ENCODE results near the gene CISTR. TPM values are rescaled to one million over a fixed set of nuclear protein-coding genes. Genes with fewer than 3 reads are reported as not detected.

CISTR gene
- total RNA-seq, 2 donors from 2014 or later: not detected

DNA sequence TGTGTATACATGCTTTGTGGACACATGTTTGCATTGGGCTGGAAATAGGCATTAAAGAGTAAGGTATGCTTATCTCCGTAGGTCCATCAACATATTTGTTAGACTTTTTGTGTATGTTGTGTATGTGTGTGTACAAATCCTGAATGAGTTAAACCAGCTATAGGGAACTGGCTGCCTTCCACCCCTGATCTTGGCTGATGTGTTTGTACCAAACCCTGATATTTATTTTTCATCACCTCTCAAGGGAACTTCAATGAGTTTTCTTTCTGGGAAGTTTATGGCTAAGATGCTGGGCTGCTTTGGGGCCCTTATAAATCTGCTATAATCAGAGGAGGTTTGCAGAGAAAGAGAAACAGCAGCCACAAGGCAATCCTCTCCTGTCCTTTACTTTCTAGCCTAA, 37.1 kb upstream of the CISTR start:
- Mint-ChIP-seq H3K27me3 (ENCODE audit: insufficient read depth) (peaks cover 36% of the 10 kb centered on the region), H3K4me1 (no peaks in the 10 kb centered on the region), H3K36me3 (ENCODE audit: low read depth) (no peaks in the 10 kb centered on the region), H3K27ac (no peak overlapping the region), H3K9me3 (no peaks in the 10 kb centered on the region), H3K4me3 (no peak overlapping the region)
- Histone ChIP-seq H3K4me1 (ENCODE audit: control insufficient read depth, insufficient read depth, low read length) (no peaks in the 10 kb centered on the region), H3K9me3 (ENCODE audit: control insufficient read depth, low read length) (no peaks in the 10 kb centered on the region), H3K9ac (ENCODE audit: extremely low read depth, low read length, poor library complexity, severe bottlenecking) (no peak overlapping the region), H3K4me3 (ENCODE audit: low read length) (no peak overlapping the region), H3K27me3 (ENCODE audit: control insufficient read depth, insufficient read depth, low read length, poor library complexity, severe bottlenecking) (peaks cover 73% of the 10 kb centered on the region), H3K36me3 (ENCODE audit: control insufficient read depth, insufficient read depth, low read length) (no peaks in the 10 kb centered on the region), H3K27ac (ENCODE audit: low read depth, low read length) (no peak overlapping the region)
- no peak for DNase-seq
- WGBS, 2 experiments (ENCODE audit: insufficient coverage in 1 of 2, insufficient read length in 1 of 2): 89 to 93% methylated on average over 1 of the region's 1 CpG
- TF ChIP-seq CTCF (conservative IDR thresholded peaks at IDR 0.05): no peak

- H3K27me3 Mint-ChIP-seq (ENCODE audit: insufficient read depth): peaks cover 57% of the 10 kb centered on the region
- H3K4me3 Mint-ChIP-seq: no peak overlapping the region
- Histone ChIP-seq H3K4me1 (ENCODE audit: control insufficient read depth, insufficient read depth, low read length) (no peaks in the 10 kb centered on the region), H3K27me3 (ENCODE audit: control insufficient read depth, insufficient read depth, low read length, poor library complexity, severe bottlenecking) (peaks cover 69% of the 10 kb centered on the region), H3K9me3 (ENCODE audit: control insufficient read depth, low read length) (no peaks in the 10 kb centered on the region), H3K27ac (ENCODE audit: low read depth, low read length) (no peak overlapping the region), H3K9ac (ENCODE audit: extremely low read depth, low read length, poor library complexity, severe bottlenecking) (no peak overlapping the region), H3K36me3 (ENCODE audit: control insufficient read depth, insufficient read depth, low read length) (no peaks in the 10 kb centered on the region), H3K4me3 (ENCODE audit: low read length) (no peak overlapping the region)
- 88 to 90% methylated on average over 4 to 7 of the region's 7 CpGs for WGBS, 2 experiments (ENCODE audit: insufficient coverage in 1 of 2, insufficient read length in 1 of 2)
- no peaks in the 10 kb centered on the region for H3K4me1 Mint-ChIP-seq
- no peaks in the 10 kb centered on the region for H3K36me3 Mint-ChIP-seq (ENCODE audit: low read depth)
- no peak overlapping the region for H3K27ac Mint-ChIP-seq
- no peaks in the 10 kb centered on the region for H3K9me3 Mint-ChIP-seq
- TF ChIP-seq CTCF (conservative IDR thresholded peaks at IDR 0.05): no peak
- DNase-seq: no peak
Observed at GRCh38 chr12:53786411-53786810, 34.6 kb upstream of the CISTR start.

- H3K36me3 ChIP-seq (ENCODE audit: control insufficient read depth, insufficient read depth, low read length): no peaks in the 10 kb centered on the region
- H3K4me3 Mint-ChIP-seq: no peak overlapping the region
- no peak overlapping the region for H3K27ac Mint-ChIP-seq
- no peak for TF ChIP-seq CTCF (conservative IDR thresholded peaks at IDR 0.05)
- no peaks in the 10 kb centered on the region for H3K9me3 Mint-ChIP-seq
- peaks cover 81% of the 10 kb centered on the region for H3K27me3 ChIP-seq (ENCODE audit: control insufficient read depth, insufficient read depth, low read length, poor library complexity, severe bottlenecking)
- no peak overlapping the region for H3K9ac ChIP-seq (ENCODE audit: extremely low read depth, low read length, poor library complexity, severe bottlenecking)
- H3K9me3 ChIP-seq (ENCODE audit: control insufficient read depth, low read length): no peaks in the 10 kb centered on the region
- no peaks in the 10 kb centered on the region for H3K4me1 ChIP-seq (ENCODE audit: control insufficient read depth, insufficient read depth, low read length)
- no peaks in the 10 kb centered on the region for H3K4me1 Mint-ChIP-seq
- H3K27ac ChIP-seq (ENCODE audit: low read depth, low read length): no peak overlapping the region
- H3K36me3 Mint-ChIP-seq (ENCODE audit: low read depth): no peaks in the 10 kb centered on the region
- peaks cover 64% of the 10 kb centered on the region for H3K27me3 Mint-ChIP-seq (ENCODE audit: insufficient read depth)
- 81% methylated on average over 2 of the region's 2 CpGs; no CpG with 5 or more reads in 1 of the 2 experiments for WGBS, 2 experiments (ENCODE audit: insufficient coverage in 1 of 2, insufficient read length in 1 of 2)
- DNase-seq: no peak
- no peak overlapping the region for H3K4me3 ChIP-seq (ENCODE audit: low read length)
Observed at GRCh38 chr12:53785161-53785560, 33.4 kb upstream of the CISTR start.
